Epidermal melanocyte (primary cell): ENCODE data around the gene TNS1.
"Not testable (repeated sequence)": the region's sequence is repeated elsewhere in the genome, so short reads cannot be mapped to it uniquely, and the experiment has no call there.

Experiments used
- DNase-seq: peaks from one replicate; pipeline ENCODE4 v3.0.0; 2011; ENCODE audit warnings: low spot score; ENCODE audit not compliant: insufficient read length

The TNS1 gene

DNA sequence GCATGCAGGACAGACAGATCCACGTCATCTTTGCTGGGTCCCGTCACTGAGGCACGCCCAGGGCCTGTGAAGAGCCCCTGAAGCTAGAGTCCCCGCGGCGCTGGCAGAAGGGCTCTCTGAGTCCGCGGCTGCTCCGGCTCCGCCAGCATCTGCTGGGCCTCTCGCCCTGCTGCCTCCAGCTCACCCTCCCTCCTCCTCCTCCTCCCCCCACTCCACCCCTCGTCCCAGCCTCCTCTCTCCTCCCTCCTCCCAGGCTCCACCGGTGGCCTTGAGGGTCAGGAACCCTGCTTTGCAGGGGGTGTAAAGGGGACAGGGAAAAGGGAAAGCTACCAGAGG lies at the start of gene TNS1:
Gene TNS1 (minus strand): TSS at position 151 of the 336 bp plus-strand sequence. CDS start 123 bp downstream, at position 28.
- DNase-seq = no peak

DNA sequence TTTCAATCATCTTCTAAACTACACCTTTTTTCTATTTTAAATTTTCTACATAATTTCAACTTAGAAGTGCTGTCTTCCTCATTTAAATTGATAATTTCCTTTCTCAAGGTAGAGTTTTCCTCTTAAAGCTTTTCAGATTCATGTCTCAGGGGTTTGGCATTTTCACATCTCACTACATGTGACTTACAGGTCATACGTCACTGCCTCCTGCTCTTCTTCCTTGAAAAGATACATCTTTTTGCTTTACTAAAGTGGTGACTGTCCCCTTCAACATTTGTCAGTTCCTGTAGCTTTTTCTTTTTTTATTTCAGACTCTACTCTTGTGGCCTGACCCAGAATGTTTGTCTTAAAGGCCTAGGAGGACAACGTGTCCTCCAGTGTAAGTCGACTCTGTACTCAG lies 49.1 kb upstream of the TNS1 start:
- no peak for DNase-seq

GRCh38 chr2:218047536-218048225 lies 44.9 kb upstream of the TNS1 start:
- DNase-seq = no peak

DNA sequence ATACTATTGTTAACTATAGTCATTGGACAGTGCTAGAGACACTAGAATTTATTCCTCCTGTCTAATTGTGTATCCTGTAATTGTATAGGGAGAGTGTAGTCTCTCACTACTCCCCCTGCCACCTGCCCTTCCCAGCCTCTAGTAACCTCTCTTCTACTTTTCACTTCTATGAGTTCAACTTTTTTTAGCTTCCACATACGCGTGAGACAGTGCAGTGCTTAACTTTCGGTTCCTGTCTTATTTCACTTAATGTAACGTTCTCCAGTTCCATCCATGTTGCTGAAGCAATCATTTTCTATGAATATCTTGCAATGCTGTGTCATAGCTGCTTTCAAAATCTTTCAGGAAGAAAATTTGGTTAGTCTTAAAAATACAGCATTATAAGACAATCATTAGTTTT lies 43.4 kb upstream of the TNS1 start:
- DNase-seq = no peak

GRCh38 chr2:218044599-218044998 lies 41.8 kb upstream of the TNS1 start:
- DNase-seq = not testable (repeated sequence)

GRCh38 chr2:218043701-218044109 lies 40.9 kb upstream of the TNS1 start:
- no peak for DNase-seq

- no peak for DNase-seq
Observed at GRCh38 chr2:218043100-218043499, 40.3 kb upstream of the TNS1 start.

- no peak for DNase-seq
Observed at GRCh38 chr2:218041302-218042168, 38.7 kb upstream of the TNS1 start.

GRCh38 chr2:218040883-218041282 lies 38.1 kb upstream of the TNS1 start:
- no peak for DNase-seq

GRCh38 chr2:218039171-218039570 lies 36.4 kb upstream of the TNS1 start:
- DNase-seq = no peak

GRCh38 chr2:218036371-218036770 lies 33.6 kb upstream of the TNS1 start:
- no peak for DNase-seq

GRCh38 chr2:218035463-218036100 lies 32.8 kb upstream of the TNS1 start:
- DNase-seq = no peak

GRCh38 chr2:218034497-218035213 lies 31.9 kb upstream of the TNS1 start:
- not testable (repeated sequence) for DNase-seq

GRCh38 chr2:218033590-218034496 lies 31.0 kb upstream of the TNS1 start:
- DNase-seq = no peak

- DNase-seq = no peak
Observed at GRCh38 chr2:218033208-218033589, 30.4 kb upstream of the TNS1 start.

GRCh38 chr2:218032336-218033171 lies 29.8 kb upstream of the TNS1 start:
- DNase-seq = no peak

DNA sequence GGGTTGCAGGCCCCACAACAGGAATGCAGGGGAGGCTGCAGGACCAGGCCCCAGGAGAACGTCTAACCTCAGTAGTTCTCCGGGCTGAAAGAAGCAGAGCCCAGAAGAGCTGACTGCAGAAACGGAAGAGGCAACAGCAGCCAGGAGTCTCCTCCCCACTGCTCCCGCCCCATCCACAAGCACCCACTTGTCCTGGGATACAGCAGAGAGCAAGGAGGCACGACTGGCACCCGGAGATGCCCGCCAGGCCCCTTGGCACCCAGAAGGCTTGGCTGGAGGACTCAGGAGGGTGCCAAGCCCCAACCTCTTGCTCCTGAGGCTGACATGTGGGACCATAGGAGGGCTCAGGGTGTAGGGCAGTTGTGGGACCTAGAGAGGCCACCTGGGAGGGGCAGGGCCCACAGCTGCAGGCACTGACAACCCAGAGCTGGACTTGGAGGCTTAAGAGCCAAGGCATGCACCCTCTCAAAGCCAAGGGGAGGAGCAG lies 29.0 kb upstream of the TNS1 start:
- DNase-seq = no peak

GRCh38 chr2:218031261-218031660 lies 28.5 kb upstream of the TNS1 start:
- DNase-seq = no peak

DNA sequence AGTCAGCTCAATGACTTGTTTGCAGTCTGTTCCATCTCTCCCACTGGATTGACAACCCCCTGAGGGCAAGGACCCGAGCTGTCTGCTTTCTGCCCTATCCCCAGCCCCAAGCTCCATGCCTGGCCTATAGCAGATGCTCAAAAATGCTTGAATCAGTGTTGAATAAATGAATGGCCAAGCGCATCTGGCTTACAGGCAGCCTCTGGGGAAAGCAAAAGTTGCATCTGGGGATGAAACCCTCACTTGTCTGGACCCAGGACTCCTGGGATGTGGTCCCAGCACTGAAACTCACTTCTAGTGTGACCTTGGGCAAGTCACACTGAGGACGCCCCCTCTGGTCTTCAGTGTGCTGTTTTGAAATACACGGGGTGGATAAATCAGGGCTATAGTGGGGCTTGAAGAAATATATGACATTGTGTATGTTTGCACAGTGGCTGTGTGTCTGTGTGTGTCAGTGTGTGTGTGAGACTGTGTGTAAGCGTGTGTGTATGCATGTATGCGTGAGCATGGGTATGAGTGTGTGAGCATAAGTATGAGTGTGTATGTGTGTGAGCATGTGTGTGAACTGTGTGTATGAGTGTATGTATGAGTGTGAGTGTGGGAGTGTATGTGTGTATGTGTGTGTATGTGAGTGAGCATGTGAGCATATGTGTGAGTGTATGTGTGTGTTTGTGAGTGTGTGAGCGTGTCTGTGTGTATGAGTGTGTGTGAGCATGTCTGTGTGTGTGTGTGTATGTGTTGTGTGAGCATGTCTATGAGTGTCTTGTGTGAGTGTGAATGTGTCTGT lies 27.8 kb upstream of the TNS1 start:
- no peak for DNase-seq
